OCI-LY1 (cell line): ENCODE measurements around the gene CXXC5.

Source experiments
- H2AFZ ChIP-seq: fragments of 200-600 bp; sonication (generic), shearing (Covaris generic); 2 replicates; pipeline ENCODE4 v1.6.0; 2014; ENCODE audit warnings: antibody characterized with exemption, mild to moderate bottlenecking, low read length
- H3F3A ChIP-seq: fragments of 200-600 bp; sonication (generic), shearing (Covaris generic); 2 replicates; pipeline ENCODE4 v1.6.0; 2014; ENCODE audit warnings: mild to moderate bottlenecking, antibody characterized with exemption, low read length, moderate library complexity; ENCODE audit not compliant: insufficient read depth
- H3K27ac ChIP-seq: fragments of 200-600 bp; sonication (generic); 2 replicates; pipeline ENCODE4 v1.5.1; 2014; ENCODE audit warnings: low read length, mixed run types, mild to moderate bottlenecking, low read depth; ENCODE audit not compliant: poor library complexity, severe bottlenecking
- H3K27me3 ChIP-seq: fragments of 200-600 bp; sonication (generic); 2 replicates; pipeline ENCODE4 v1.6.0; 2014; ENCODE audit warnings: antibody characterized with exemption, mild to moderate bottlenecking, low read length, moderate library complexity; ENCODE audit not compliant: insufficient read depth
- H3K36me3 ChIP-seq: fragments of 200-600 bp; sonication (generic); 2 replicates; pipeline ENCODE4 v1.6.1; 2014; ENCODE audit warnings: mild to moderate bottlenecking, antibody characterized with exemption, low read length, moderate library complexity, mixed read lengths; ENCODE audit not compliant: insufficient read depth
- H3K4me1 ChIP-seq: fragments of 200-600 bp; sonication (generic); 2 replicates; pipeline ENCODE4 v1.5.1; 2014; ENCODE audit warnings: mild to moderate bottlenecking, low read length, moderate library complexity; ENCODE audit not compliant: insufficient read depth, severe bottlenecking
- H3K4me2 ChIP-seq: fragments of 200-600 bp; sonication (generic), shearing (Covaris generic); 2 replicates; pipeline ENCODE4 v1.6.1; 2014; ENCODE audit warnings: low read length
- H3K4me3 ChIP-seq: fragments of 200-600 bp; sonication (generic); 2 replicates; pipeline ENCODE4 v1.5.1; 2014; ENCODE audit warnings: low read length, low read depth, mild to moderate bottlenecking, mixed read lengths; ENCODE audit not compliant: poor library complexity, severe bottlenecking
- H3K79me2 ChIP-seq: fragments of 200-600 bp; shearing (Covaris generic); 2 replicates; pipeline ENCODE4 v1.6.1; 2016; ENCODE audit warnings: mixed run types, low read length, mixed read lengths; ENCODE audit not compliant: insufficient read depth
- H3K9ac ChIP-seq: fragments of 200-600 bp; sonication (generic), shearing (Covaris generic); 2 replicates; pipeline ENCODE4 v1.6.1; 2014; ENCODE audit warnings: mild to moderate bottlenecking, low read length, mixed read lengths
- H3K9me2 ChIP-seq: fragments of 200-600 bp; sonication (generic), shearing (Covaris generic); 2 replicates; pipeline ENCODE4 v1.6.1; 2014; ENCODE audit warnings: low read depth, mild to moderate bottlenecking, low read length, mixed read lengths
- H3K9me3 ChIP-seq: fragments of 200-600 bp; shearing (Covaris generic); 2 replicates; pipeline ENCODE4 v1.6.1; 2014; ENCODE audit warnings: low read length, mixed read lengths
- H4K20me1 ChIP-seq: fragments of 200-600 bp; sonication (generic), shearing (Covaris generic); 2 replicates; pipeline ENCODE4 v1.6.0; 2016; ENCODE audit warnings: mild to moderate bottlenecking, low read length; ENCODE audit not compliant: insufficient read depth
- EZH2 ChIP-seq: fragments of 200-600 bp; sonication (generic), shearing (Covaris generic); IDR thresholded peaks from 2 replicates; pipeline ENCODE4 v1.8.0; 2017; ENCODE audit warnings: borderline replicate concordance, mixed run types, mild to moderate bottlenecking, antibody characterized with exemption, low read length, moderate library complexity, mixed read lengths
- TF ChIP-seq, protein P1 (sequence below): fragments of 200-600 bp; sonication (generic), shearing (Covaris generic); IDR thresholded peaks from 2 replicates; pipeline ENCODE4 v1.5.1; 2017; ENCODE audit warnings: mild to moderate bottlenecking, antibody characterized with exemption, low read length, moderate library complexity, mixed read lengths

The CXXC5 gene

DNA sequence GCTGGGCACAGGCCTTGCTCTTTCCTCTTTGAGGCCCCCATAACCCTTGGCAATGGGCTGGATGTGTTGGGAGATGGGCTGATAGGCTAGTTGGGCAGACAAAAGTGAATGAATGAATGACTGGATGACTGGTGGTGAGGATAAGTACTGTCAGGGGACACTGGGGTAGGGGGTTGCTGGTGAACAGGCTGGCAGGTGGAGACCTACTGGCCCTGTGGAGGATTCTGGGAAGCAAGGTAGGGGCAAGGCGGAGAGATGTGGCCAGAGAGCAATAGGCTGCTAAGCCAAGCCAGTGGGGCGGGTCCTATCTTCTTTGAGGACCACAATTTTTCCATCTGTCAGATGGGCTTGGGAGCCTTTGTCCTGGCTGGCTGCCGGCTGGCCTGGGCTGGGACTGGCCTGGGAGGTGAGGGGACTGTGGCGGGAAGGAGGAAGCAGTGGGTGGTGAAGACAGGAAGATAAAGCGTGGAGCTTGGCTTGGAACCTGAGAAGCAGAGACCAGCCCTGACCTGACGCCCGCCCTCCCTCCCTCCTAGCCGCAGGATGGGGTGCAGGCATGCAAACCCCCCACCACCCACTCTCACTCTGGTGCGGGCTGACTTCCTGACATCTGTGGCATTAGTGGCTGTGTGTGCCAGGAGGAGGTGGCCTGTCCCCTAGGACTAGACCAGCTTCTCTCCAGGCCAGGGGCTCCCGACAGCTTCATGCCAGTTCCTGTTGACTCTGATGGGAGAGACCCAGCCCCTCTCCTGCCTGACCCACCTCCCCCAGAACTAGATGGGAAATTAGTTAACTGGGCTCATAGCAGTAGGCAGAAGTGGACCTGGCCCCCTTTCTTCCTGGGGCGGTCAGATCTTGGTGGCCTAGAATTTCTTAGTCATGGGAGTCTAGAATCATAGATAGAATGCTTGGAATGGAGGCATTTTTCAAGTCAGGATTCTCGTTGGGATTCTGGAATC lies 9.5 kb downstream of the CXXC5 start:
- Histone ChIP-seq H3K4me3 (peak overlapping the region; percentile 27), H2AFZ (no peak overlapping the region), H4K20me1 (no peaks in the 10 kb centered on the region), H3K9me3 (no peaks in the 10 kb centered on the region), H3K27ac (peak overlapping the region; percentile 62), H3F3A (no peaks in the 10 kb centered on the region), H3K79me2 (peaks cover 66% of the 10 kb centered on the region), H3K4me2 (peak overlapping the region; percentile 62), H3K4me1 (peaks cover 98% of the 10 kb centered on the region), H3K27me3 (no peaks in the 10 kb centered on the region), H3K9me2 (no peaks in the 10 kb centered on the region), H3K9ac (peak overlapping the region; percentile 21; the same call in 1 of the 2 replicates), H3K36me3 (0 out of 2 replicates have a peak, but pooled peaks cover 4% of the 10 kb centered on the region)
- TF ChIP-seq EZH2, result no peak
- TF ChIP-seq, protein P1, sequence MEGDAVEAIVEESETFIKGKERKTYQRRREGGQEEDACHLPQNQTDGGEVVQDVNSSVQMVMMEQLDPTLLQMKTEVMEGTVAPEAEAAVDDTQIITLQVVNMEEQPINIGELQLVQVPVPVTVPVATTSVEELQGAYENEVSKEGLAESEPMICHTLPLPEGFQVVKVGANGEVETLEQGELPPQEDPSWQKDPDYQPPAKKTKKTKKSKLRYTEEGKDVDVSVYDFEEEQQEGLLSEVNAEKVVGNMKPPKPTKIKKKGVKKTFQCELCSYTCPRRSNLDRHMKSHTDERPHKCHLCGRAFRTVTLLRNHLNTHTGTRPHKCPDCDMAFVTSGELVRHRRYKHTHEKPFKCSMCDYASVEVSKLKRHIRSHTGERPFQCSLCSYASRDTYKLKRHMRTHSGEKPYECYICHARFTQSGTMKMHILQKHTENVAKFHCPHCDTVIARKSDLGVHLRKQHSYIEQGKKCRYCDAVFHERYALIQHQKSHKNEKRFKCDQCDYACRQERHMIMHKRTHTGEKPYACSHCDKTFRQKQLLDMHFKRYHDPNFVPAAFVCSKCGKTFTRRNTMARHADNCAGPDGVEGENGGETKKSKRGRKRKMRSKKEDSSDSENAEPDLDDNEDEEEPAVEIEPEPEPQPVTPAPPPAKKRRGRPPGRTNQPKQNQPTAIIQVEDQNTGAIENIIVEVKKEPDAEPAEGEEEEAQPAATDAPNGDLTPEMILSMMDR, result no peak

DNA sequence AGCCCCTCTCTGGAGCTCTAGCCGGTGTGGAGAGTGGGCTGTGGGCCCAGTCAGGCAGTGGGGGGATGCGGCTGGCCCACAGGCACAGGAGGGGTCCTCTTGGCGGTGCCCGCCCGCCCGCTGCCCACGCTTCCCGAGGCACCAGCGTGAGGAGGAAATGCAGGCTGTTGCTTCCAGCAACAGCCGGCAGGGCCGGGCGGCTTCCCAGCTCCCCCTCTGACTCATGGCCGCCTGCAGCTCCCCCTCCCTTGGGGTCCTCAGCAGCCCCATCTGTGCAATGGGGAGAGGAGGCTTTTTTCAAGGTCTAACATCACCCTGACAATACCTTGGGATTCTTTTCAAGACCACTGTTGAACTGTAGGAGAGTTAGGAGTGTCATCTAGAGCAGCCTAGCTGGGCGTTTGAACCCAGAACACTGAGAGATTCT lies 10.4 kb downstream of the CXXC5 start:
- H3K9ac ChIP-seq, result peak overlapping the region; percentile 21; the same call in 1 of the 2 replicates
- peaks cover 59% of the 10 kb centered on the region for H3K79me2 ChIP-seq
- H3K4me2 ChIP-seq, result peak overlapping the region; percentile 62
- H2AFZ ChIP-seq, result no peak overlapping the region
- H3K4me1 ChIP-seq, result peaks cover 98% of the 10 kb centered on the region
- no peaks in the 10 kb centered on the region for H4K20me1 ChIP-seq
- no peaks in the 10 kb centered on the region for H3F3A ChIP-seq
- H3K9me3 ChIP-seq, result no peaks in the 10 kb centered on the region
- 0 out of 2 replicates have a peak, but pooled peaks cover 4% of the 10 kb centered on the region for H3K36me3 ChIP-seq
- TF ChIP-seq EZH2, result no peak
- TF ChIP-seq, protein P1, result no peak
- H3K9me2 ChIP-seq, result no peaks in the 10 kb centered on the region
- no peaks in the 10 kb centered on the region for H3K27me3 ChIP-seq
- H3K27ac ChIP-seq, result peak overlapping the region; percentile 62
- peak overlapping the region; percentile 27 for H3K4me3 ChIP-seq

DNA sequence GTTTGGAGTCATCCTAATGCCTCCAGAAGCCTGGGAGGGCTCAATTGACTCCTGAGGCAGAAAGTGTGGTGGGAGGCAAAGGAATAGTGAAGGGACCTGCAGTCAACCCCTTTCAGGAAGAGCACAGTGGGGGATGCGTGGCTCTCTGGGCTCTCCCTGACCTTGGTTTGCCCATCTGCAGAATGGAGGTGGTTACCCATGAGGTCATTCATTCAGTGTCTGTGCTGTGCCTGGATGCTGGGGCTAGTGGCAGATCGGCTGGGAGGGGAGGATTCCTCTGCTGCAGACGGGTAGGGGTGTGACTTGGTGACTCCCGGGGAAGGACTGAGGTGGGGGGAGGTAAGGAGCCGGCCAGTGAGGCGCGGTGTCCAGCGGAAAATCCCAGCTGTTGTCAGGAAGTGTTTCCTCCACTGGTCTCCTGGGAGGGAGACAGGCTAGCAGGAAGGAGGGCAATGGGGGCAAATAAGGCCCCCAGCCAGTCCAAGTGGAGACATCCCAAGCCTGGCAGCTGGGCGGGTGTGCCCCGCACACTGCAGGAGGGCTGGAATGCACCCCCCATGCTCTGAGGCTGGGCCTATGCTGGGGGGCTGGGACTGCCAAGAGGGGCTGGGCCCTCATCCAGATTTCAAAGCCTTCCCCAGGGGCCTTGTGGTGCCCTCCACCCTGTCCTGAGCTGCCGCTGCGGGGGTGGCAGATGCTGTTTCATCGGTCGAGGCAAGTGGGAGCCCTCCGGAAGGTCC lies 10.9 kb downstream of the CXXC5 start:
- no peaks in the 10 kb centered on the region for H3F3A ChIP-seq
- H3K9me3 ChIP-seq, result no peaks in the 10 kb centered on the region
- H3K27me3 ChIP-seq, result no peaks in the 10 kb centered on the region
- peaks cover 57% of the 10 kb centered on the region for H3K79me2 ChIP-seq
- H3K9ac ChIP-seq, result peak overlapping the region; percentile 19; the same call in 1 of the 2 replicates
- H3K36me3 ChIP-seq, result 0 out of 2 replicates have a peak, but pooled peaks cover 2% of the 10 kb centered on the region
- TF ChIP-seq EZH2, result no peak
- TF ChIP-seq, protein P1, result no peak
- H3K4me2 ChIP-seq, result peak overlapping the region; percentile 62
- H3K9me2 ChIP-seq, result no peaks in the 10 kb centered on the region
- H3K4me3 ChIP-seq, result peak overlapping the region; percentile 27
- H2AFZ ChIP-seq, result no peak overlapping the region
- no peaks in the 10 kb centered on the region for H4K20me1 ChIP-seq
- peaks cover 98% of the 10 kb centered on the region for H3K4me1 ChIP-seq
- peak overlapping the region; percentile 62 for H3K27ac ChIP-seq
